Fibroblast of pulmonary artery (primary cell): ENCODE measurements around the gene APOC1.

Experiments
- DNase-seq: peaks from one replicate; pipeline ENCODE4 v3.0.0-alpha.2; 2010; ENCODE audit warnings: low read depth
- H3K4me3 ChIP-seq: replicated peaks from 2 replicates; pipeline ENCODE4 v1.5.1; 2011; ENCODE audit warnings: low read depth, mild to moderate bottlenecking, control low read depth, low read length, moderate library complexity
- TF ChIP-seq, protein P1 (sequence below): IDR thresholded peaks from 2 replicates; pipeline ENCODE4 v1.5.1; 2011; ENCODE audit warnings: mild to moderate bottlenecking, control low read depth, low read length, inconsistent platforms; ENCODE audit errors: missing control alignments

APOC1 gene

GRCh38 chr19:44954278-44954648 lies 39.9 kb downstream of the APOC1 start:
- DNase-seq: no peak
- TF ChIP-seq, protein P1, sequence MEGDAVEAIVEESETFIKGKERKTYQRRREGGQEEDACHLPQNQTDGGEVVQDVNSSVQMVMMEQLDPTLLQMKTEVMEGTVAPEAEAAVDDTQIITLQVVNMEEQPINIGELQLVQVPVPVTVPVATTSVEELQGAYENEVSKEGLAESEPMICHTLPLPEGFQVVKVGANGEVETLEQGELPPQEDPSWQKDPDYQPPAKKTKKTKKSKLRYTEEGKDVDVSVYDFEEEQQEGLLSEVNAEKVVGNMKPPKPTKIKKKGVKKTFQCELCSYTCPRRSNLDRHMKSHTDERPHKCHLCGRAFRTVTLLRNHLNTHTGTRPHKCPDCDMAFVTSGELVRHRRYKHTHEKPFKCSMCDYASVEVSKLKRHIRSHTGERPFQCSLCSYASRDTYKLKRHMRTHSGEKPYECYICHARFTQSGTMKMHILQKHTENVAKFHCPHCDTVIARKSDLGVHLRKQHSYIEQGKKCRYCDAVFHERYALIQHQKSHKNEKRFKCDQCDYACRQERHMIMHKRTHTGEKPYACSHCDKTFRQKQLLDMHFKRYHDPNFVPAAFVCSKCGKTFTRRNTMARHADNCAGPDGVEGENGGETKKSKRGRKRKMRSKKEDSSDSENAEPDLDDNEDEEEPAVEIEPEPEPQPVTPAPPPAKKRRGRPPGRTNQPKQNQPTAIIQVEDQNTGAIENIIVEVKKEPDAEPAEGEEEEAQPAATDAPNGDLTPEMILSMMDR: no peak
- peak overlapping the region; percentile 96 for H3K4me3 ChIP-seq

GRCh38 chr19:44954649-44955504 lies 40.5 kb downstream of the APOC1 start, which contains the start of gene CLPTM1:
CLPTM1 (plus strand) TSS chr19:44955380; CDS start chr19:44955396, 16 bp downstream.
- DNase-seq: peak; percentile 98
- TF ChIP-seq, protein P1: no peak
- peak within 1 kb of the TSS; percentile 96 for H3K4me3 ChIP-seq

DNA sequence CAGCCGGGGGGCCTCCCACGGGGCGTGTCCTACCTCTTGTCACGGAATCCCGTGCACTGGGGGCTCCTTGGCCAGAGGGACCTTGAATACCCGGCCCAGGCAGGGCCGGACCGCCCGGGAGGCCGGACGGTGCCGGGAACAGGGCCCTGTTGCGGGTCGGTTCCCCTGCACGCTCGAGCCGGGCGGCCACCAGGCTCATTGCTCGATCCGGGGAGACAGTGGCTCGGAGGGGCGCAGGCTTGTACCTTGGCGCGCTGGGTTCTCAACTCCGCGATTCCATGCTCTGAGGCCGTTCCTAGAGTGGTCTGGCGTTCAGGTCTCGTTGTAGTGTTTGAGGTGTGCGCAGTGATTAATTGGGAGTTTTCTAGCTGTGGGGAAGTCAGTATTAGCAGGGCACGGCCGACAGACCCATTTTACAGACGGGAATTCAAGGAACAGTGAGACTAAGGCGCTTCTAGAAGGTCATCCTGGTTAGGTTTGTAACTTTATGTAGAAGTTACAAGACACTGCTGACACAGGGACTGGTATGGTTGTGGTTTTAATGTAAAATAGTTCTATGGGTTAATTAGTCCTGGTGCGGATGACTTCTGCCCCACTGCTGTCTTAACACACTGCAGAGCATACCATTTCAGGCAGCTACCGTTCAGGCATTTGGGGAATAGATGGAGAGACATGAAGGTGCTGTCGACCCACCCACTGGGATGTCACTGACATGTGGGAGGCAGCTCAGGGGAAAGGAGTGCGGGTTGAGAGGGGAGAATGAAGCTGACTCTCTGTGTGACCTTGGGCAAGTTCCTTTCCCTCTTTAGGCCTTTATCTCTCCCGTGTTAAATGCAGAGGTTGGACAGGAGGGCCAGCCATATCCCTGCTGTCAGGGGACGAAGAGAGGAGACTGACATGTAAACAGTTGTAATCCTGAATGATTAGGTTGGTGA lies 41.4 kb downstream of the APOC1 start:
- TF ChIP-seq, protein P1: no peak
- no peak for DNase-seq
- peak overlapping the region; percentile 96 for H3K4me3 ChIP-seq

DNA sequence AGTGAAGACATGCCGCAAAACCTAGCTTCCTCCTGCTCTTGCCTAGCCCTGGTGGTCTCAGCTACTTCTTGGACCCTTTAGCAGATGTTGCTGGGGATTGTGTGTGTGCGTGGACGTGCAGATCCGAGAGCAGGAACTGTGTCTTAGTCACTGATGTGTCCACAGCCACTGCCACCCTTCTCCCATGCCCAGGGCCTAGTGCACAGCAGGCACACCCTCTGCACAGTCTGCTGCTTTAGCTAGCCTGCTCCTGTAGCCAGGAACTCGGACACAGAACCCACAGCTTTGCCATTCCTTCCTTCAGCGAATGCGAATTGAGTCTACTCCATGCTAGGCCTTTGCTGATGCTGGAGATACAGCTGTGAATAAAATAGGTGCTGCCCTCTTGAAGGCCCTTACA lies 43.1 kb downstream of the APOC1 start:
- DNase-seq: no peak
- no peak overlapping the region for H3K4me3 ChIP-seq

GRCh38 chr19:44958090-44958489 lies 43.7 kb downstream of the APOC1 start:
- DNase-seq: no peak
- TF ChIP-seq, protein P1: no peak
- no peak overlapping the region for H3K4me3 ChIP-seq

More for the DNA sequence above, 43.1 kb downstream of the APOC1 start:
- TF ChIP-seq, protein P1: no peak

GRCh38 chr19:44959691-44960090 lies 45.3 kb downstream of the APOC1 start:
- TF ChIP-seq, protein P1: no peak
- no peak for DNase-seq
- H3K4me3 ChIP-seq: no peak overlapping the region
